Activated B cell treated with CpG ODN at 0.5 μM for 24 hours (primary cell): Measurements from ENCODE around the gene TRIAP1. TPM values are rescaled to one million over a fixed set of nuclear protein-coding genes. Genes with fewer than 3 reads are reported as not detected.

Experiments
- ATAC-seq: fragments of 200-7000 bp; cut with Tn5 transposase; one replicate; pipeline ENCODE4 v1.10.0; 2021; ENCODE audit warnings: low read depth, mild to moderate bottlenecking, moderate library complexity
- CTCF ChIA-PET: fragments of 350-600 bp; sonication (Branson Sonifier 250); formaldehyde crosslinking; loops from one replicate; lab custom pipeline; 2021; ENCODE audit warnings: antibody characterized with exemption; lab: Charles Lee
- POLR2A ChIA-PET: fragments of 350-600 bp; sonication (Branson Sonifier 250); formaldehyde crosslinking; loops from one replicate; lab custom pipeline; 2021; ENCODE audit warnings: antibody characterized with exemption; lab: Charles Lee
- DNase-seq: peaks from one replicate; pipeline ENCODE4 v3.0.0; 2022
- H3K27ac Mint-ChIP-seq: one replicate; pipeline ENCODE4 v1.8.0; 2020; ENCODE audit warnings: mixed read lengths
- H3K27me3 Mint-ChIP-seq: one replicate; pipeline ENCODE4 v1.8.0; 2021; ENCODE audit warnings: mixed read lengths
- H3K36me3 Mint-ChIP-seq: one replicate; pipeline ENCODE4 v1.8.0; 2021; ENCODE audit warnings: low read depth, mixed read lengths
- H3K4me1 Mint-ChIP-seq: one replicate; pipeline ENCODE4 v1.8.0; 2021; ENCODE audit warnings: mixed read lengths
- H3K4me3 Mint-ChIP-seq: one replicate; pipeline ENCODE4 v1.8.0; 2020; ENCODE audit warnings: mild to moderate bottlenecking, mixed read lengths
- H3K9me3 Mint-ChIP-seq: one replicate; pipeline ENCODE4 v1.8.0; 2020; ENCODE audit warnings: mixed read lengths
- intact Hi-C: fragments of 100-400 bp; cut with micrococcal nuclease; formaldehyde crosslinking; loops from one replicate; pipeline ENCODE4 v1.15.1; 2024
- total RNA-seq: library from RNA; stranded (reverse); gene quantifications from 2 replicates; pipeline ENCODE4 v1.2.3, GENCODE V29; 2022
- TF ChIP-seq, protein P1 (sequence below): fragments of 200-600 bp; IDR thresholded peaks from one replicate; pipeline ENCODE4 v1.8.0; 2022; ENCODE audit warnings: antibody characterized with exemption, mild to moderate bottlenecking

Gene TRIAP1
- total RNA-seq, 1 donor from 2014 or later: 18.2 TPM

DNA sequence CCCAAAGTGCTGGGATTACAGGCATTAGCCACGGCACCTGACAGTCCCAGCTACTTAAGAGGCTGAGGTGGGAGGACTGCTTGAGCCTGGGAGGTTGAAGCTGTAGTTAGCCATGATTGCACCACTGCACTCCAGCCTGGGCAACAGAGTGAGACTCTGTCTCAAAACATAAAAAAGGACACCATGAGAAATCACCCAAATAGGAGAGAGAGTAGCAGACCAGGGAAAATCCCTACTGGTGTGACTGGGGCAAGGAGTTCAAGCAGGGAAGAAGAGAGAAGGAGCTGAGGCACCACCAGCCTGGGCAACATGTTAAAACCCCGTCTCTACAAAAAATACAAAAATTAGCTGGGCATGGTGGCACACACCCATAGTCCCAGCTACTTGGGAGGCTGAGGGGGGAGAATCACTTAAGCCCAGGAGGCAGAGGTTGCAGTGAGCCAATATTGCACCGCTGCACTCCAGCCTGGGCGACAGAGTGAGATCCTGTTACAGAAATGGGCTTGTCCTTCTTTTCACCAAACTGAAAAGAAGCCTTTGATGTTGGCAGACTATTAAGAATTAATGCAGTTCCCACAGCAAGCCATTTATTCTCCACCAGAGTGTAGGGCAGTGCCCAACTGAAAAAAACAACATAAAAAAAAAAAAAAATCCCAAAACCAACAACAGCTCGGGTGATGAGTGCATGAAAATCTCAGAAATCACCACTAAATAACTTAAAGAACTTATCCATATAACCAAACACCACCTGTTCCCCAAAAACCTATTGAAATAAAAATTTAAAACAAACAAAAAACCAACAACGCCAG lies 27.8 kb upstream of the TRIAP1 start:
- POLR2A ChIA-PET: interaction anchor here (0.6 to 2.5 kb wide), 2 partner anchors 22 to 183 kb away, joined by 3 to 7 read pairs; partner anchors contain the start of gene DYNLL1
- Mint-ChIP-seq H3K27me3 (no peaks in the 10 kb centered on the region), H3K36me3 (no peaks in the 10 kb centered on the region), H3K4me3 (no peak overlapping the region), H3K9me3 (no peaks in the 10 kb centered on the region), H3K4me1 (peaks cover 6% of the 10 kb centered on the region), H3K27ac (no peak overlapping the region)
- ATAC-seq (no peak), DNase-seq (no peak)
- CTCF ChIA-PET: no interaction called here
- TF ChIP-seq, protein P1, sequence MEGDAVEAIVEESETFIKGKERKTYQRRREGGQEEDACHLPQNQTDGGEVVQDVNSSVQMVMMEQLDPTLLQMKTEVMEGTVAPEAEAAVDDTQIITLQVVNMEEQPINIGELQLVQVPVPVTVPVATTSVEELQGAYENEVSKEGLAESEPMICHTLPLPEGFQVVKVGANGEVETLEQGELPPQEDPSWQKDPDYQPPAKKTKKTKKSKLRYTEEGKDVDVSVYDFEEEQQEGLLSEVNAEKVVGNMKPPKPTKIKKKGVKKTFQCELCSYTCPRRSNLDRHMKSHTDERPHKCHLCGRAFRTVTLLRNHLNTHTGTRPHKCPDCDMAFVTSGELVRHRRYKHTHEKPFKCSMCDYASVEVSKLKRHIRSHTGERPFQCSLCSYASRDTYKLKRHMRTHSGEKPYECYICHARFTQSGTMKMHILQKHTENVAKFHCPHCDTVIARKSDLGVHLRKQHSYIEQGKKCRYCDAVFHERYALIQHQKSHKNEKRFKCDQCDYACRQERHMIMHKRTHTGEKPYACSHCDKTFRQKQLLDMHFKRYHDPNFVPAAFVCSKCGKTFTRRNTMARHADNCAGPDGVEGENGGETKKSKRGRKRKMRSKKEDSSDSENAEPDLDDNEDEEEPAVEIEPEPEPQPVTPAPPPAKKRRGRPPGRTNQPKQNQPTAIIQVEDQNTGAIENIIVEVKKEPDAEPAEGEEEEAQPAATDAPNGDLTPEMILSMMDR: no peak
- intact Hi-C loops: no loop called here

DNA sequence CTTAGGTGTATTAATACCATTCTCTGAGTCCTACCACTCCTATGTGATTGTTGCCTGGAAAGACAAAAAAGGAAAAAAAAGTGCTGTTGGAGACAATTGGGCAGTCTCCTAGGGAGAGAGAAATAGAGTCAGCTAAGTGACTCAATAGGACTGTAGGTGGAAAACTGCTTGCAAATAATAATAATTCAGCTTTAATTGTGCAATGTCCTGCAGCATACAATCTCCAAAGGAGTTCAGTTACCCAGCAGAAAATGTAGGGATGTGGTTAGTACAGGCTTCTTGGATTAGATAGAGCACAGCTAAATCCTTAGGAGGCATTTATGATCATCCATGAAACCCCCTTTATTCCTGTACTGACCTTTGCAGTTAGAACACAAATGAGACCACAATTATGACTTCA lies 26.3 kb upstream of the TRIAP1 start:
- Mint-ChIP-seq H3K27me3 (no peaks in the 10 kb centered on the region), H3K4me1 (peaks cover 15% of the 10 kb centered on the region), H3K9me3 (no peaks in the 10 kb centered on the region), H3K36me3 (peaks cover 7% of the 10 kb centered on the region), H3K27ac (no peak overlapping the region), H3K4me3 (no peak overlapping the region)
- TF ChIP-seq, protein P1: no peak
- no peak for ATAC-seq
- CTCF ChIA-PET: no interaction called here
- intact Hi-C loops: no loop called here
- POLR2A ChIA-PET: no interaction called here
- DNase-seq: no peak

DNA sequence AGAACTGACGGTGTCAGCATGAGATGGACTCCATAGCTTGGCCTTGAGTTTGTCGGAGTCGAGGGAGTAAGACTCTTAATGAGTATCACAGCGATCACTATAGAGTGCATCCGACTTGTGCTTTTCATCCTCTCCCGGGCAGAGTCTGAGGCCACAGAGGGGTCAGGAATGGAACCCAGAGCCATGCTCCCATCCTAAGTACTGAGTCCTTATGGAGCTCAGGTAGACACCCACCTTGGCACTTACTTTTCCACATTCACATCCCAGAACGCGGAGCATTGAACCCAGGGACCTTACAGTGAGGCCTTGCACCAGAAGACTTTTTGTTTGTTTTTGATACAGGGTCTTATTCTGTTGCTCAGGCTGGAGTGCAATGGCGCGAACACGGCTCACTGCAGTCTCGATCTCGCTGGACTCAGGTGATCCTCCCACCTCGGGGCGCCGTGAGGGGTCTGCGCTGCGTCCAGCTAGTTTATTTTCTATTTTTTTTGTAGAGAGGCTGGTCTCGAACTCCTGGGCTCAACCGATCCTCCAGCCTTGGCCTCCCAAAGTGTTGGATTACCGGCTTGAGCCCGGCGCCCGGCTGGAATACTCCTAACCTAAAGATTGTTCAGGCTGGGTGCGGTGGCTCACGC lies 24.1 kb upstream of the TRIAP1 start:
- POLR2A ChIA-PET: interaction anchor here (0.5 to 3.5 kb wide), 10 partner anchors 11 to 358 kb away, joined by 3 to 54 read pairs (median 7); partner anchors contain the start of genes COX6A1, DYNLL1, RNF10 and RNU4-1
- DNase-seq (no peak), ATAC-seq (peak; percentile 2)
- CTCF ChIA-PET: interaction anchor here (0.9 to 2.7 kb wide), 5 partner anchors 25 to 66 kb away, joined by 3 to 16 read pairs (median 4); partner anchors contain the start of genes COX6A1 and DYNLL1
- Mint-ChIP-seq H3K9me3 (no peaks in the 10 kb centered on the region), H3K27ac (peak overlapping the region; percentile 82), H3K4me1 (peaks cover 33% of the 10 kb centered on the region), H3K36me3 (peaks cover 21% of the 10 kb centered on the region), H3K4me3 (peak overlapping the region; percentile 90), H3K27me3 (no peaks in the 10 kb centered on the region)
- intact Hi-C loops: no loop called here
- TF ChIP-seq, protein P1: no peak

DNA sequence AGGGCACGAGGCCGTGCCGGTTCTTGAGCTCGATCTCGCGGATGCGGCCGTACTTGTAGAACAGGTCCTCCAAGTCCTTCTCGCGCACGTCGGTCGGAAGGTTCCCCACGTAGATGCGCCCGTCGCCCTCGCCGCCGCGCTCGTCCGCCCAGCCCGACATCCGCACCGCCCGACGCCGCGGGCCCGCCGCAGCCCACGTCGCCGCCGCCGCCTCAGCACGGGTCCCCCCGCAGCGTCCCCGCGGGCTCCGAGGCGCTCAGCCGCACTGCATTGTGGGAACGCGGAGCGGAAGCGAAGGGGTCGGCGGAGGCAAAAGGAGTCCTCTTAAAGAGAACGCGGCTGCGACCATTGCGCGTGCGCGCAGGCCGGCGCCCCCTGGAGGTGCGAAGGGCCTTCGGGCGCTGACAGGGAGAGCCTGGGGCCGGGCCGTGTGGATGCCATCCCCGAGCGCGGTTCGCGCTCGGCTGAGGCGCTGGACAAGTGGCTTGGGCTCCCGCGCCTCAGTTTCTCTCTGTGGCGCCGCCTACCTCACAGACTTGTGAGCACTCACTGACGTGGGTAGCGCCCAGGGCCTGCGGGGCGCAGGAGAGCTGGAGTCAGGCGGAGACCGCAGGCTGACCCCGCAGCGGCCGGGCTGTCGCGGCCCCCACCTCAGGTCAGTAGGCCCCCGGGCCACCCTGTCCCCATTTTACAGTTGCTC lies 23.4 kb upstream of the TRIAP1 start, which contains the start of gene SRSF9:
Gene SRSF9 (minus strand): TSS at position 299 of the 700 bp plus-strand sequence. CDS start 139 bp downstream, at position 160.
- DNase-seq: peak; percentile 99
- H3K36me3 Mint-ChIP-seq: peaks cover 28% of the 10 kb centered on the region
- ChIA-PET POLR2A (interaction anchor here (0.5 to 3.5 kb wide), 21 partner anchors 11 to 357 kb away, joined by 3 to 54 read pairs (median 5); partner anchors contain the start of genes ACADS, COQ5, COX6A1 and DYNLL1), CTCF (interaction anchor here (0.9 to 2.7 kb wide), 6 partner anchors 11 to 66 kb away, joined by 3 to 16 read pairs (median 6); partner anchors contain the start of genes COX6A1 and DYNLL1)
- H3K27ac Mint-ChIP-seq: peak within 1 kb of the TSS; percentile 86
- peaks cover 33% of the 10 kb centered on the region for H3K4me1 Mint-ChIP-seq
- TF ChIP-seq, protein P1: no peak
- no peaks in the 10 kb centered on the region for H3K9me3 Mint-ChIP-seq
- intact Hi-C loops: loop anchor here (1.0 to 2.0 kb wide), 6 partner anchors 15 to 112 kb away; partner anchors contain the start of genes GATC, POP5, RNF10 and TRIAP1
- peak; percentile 88 for ATAC-seq
- peak within 1 kb of the TSS; percentile 90 for H3K4me3 Mint-ChIP-seq
- H3K27me3 Mint-ChIP-seq: no peaks in the 10 kb centered on the region
